Measurements from ENCODE around the gene PRKCZ. TPM values are rescaled to one million over a fixed set of nuclear protein-coding genes. Genes with fewer than 3 reads are reported as not detected.

The PRKCZ gene
- total and polyA plus RNA-seq, 9 of the 15 experiments (the other 6 are each of a cell fraction or from before 2014, with no cell fraction given): 0.07 to 3.1 (median 1.3) TPM

DNA sequence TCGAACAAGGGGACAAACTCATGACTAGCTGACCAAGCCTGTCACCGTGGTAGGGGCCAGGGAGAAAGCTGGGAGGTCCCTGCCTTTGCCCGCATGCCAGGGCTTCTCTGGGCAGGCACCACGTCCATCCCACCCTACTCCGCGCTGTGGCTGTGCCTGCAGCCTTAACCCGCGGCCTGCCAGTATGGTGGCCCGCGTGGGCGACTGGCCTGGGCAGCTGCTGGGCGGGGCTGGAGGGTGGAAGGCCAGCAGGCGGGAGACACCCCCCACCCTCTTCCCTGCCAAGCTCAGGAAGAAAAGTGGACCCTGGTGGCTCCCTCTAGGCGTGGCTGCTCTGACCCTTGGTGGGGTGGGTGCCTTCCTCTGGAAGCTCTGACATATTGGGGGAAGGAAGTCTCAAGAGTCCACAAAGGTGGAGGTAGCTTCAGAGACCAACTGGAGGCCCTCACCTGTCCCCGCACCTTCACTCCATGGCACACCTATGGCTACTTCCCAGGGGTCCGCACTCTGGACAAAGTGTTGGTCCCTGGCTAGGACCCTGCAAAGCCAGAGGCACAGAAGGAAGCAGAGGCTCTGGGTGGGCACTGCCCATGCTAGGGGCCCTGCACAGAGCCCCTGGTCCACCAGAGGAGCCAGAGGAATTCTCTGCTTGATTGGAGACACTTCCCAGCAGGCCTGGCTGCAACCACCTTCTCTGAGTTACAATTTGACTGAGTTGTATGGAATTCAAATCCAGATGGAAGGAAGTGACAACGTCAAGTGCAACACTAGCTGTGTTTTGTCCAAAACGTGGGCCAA is 174.6 kb downstream of the PRKCZ start:
- H3K4me1 ChIP-seq (replicated peaks in 1 of 2; ENCODE audit: control insufficient read depth in 2 of 2, insufficient read depth in 2 of 2, low read length in 2 of 2): peaks cover 3 to 32% of the 10 kb centered on the region in 2 experiments; a peak in 4 of 5 replicates
- no peak overlapping the region for H3K27ac ChIP-seq (ENCODE audit: extremely low read depth, low read depth, low read length)
- no peak overlapping the region for H2AFZ ChIP-seq (ENCODE audit: low read depth, low read length)
- DNase-seq (ENCODE audit: extremely low read depth in 1 of 4, low spot score in 3 of 4) (no peak), FAIRE-seq (peak; percentile 62), ATAC-seq (no peak)
- peaks cover 17% of the 10 kb centered on the region for H3K79me2 ChIP-seq (ENCODE audit: control insufficient read depth, insufficient read depth, low read length)
- no peaks in the 10 kb centered on the region for H3K27me3 ChIP-seq (ENCODE audit: control insufficient read depth in 2 of 2, insufficient read depth in 2 of 2, low read length in 2 of 2)
- CTCF ChIA-PET (ENCODE audit: low intra/inter-chr PET ratio): no interaction called here
- H3K36me3 ChIP-seq (ENCODE audit: control insufficient read depth, insufficient read depth, low read length): no peaks in the 10 kb centered on the region; the same call in 2 of the 3 replicates
- no peak overlapping the region for H3K4me3 ChIP-seq
- POLR2A ChIA-PET: interaction anchor here (0.6 to 2.1 kb wide), 4 partner anchors 10 to 1039 kb away, joined by 3 to 11 read pairs (median 5); no protein-coding TSS in a partner anchor
- H3K9me3 ChIP-seq (replicated peaks; ENCODE audit: control insufficient read depth, insufficient read depth, low read depth, low read length): no peaks in the 10 kb centered on the region
- no peaks in the 10 kb centered on the region for H3K9me1 ChIP-seq (ENCODE audit: control insufficient read depth, insufficient read depth, low read length)
- in situ Hi-C loops (cut with MboI) (no loop called here), intact Hi-C loops (cut with micrococcal nuclease) (loop anchor here (10.0 kb wide), 1 partner anchor 920 kb away; the partner anchor contains the start of genes ACAP3 and PUSL1)
- WGBS (ENCODE audit: insufficient coverage, low coverage, missing lambda C conversion rate): 52% methylated on average over 18 of the region's 18 CpGs
- no TSS peak for BruUV-seq (replicated peaks)
- H4K20me1 ChIP-seq (replicated peaks; ENCODE audit: control insufficient read depth, insufficient read depth, low read length): peaks cover 12% of the 10 kb centered on the region
- peak overlapping the region in 1 of 2 experiments; percentile 70; a peak in 1 of 4 replicates for H3K9ac ChIP-seq (ENCODE audit: insufficient read depth in 1 of 2, low read depth in 2 of 2, low read length in 2 of 2)
- no peak overlapping the region for H3K4me2 ChIP-seq (ENCODE audit: insufficient read depth, low read length)
- TF ChIP-seq NFE2L1 (tag; IDR thresholded peaks at IDR 0.05; ENCODE audit: borderline replicate concordance, low read depth) (no peak), WHSC1 (IDR thresholded peaks at IDR 0.05; ENCODE audit: low read length) (no peak), ZNF444 (CRISPR knock-in tag; IDR thresholded peaks at IDR 0.05) (no peak), GATAD2A (IDR thresholded peaks at IDR 0.05) (no peak), PHB2 (IDR thresholded peaks at IDR 0.05; ENCODE audit: low read depth) (no peak), SREBF2 (CRISPR knock-in tag; IDR thresholded peaks at IDR 0.05) (no peak), NFIC (IDR thresholded peaks at IDR 0.05) (no peak)
- TF ChIP-seq, protein P1, sequence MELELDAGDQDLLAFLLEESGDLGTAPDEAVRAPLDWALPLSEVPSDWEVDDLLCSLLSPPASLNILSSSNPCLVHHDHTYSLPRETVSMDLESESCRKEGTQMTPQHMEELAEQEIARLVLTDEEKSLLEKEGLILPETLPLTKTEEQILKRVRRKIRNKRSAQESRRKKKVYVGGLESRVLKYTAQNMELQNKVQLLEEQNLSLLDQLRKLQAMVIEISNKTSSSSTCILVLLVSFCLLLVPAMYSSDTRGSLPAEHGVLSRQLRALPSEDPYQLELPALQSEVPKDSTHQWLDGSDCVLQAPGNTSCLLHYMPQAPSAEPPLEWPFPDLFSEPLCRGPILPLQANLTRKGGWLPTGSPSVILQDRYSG (tag; conservative IDR thresholded peaks at IDR 0.05; ENCODE audit: low read depth): no peak
- TF ChIP-seq, protein P2, sequence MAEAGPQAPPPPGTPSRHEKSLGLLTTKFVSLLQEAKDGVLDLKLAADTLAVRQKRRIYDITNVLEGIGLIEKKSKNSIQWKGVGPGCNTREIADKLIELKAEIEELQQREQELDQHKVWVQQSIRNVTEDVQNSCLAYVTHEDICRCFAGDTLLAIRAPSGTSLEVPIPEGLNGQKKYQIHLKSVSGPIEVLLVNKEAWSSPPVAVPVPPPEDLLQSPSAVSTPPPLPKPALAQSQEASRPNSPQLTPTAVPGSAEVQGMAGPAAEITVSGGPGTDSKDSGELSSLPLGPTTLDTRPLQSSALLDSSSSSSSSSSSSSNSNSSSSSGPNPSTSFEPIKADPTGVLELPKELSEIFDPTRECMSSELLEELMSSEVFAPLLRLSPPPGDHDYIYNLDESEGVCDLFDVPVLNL (CRISPR knock-in tag; IDR thresholded peaks at IDR 0.05; ENCODE audit: low read depth): no peak
- TF ChIP-seq, protein P3, sequence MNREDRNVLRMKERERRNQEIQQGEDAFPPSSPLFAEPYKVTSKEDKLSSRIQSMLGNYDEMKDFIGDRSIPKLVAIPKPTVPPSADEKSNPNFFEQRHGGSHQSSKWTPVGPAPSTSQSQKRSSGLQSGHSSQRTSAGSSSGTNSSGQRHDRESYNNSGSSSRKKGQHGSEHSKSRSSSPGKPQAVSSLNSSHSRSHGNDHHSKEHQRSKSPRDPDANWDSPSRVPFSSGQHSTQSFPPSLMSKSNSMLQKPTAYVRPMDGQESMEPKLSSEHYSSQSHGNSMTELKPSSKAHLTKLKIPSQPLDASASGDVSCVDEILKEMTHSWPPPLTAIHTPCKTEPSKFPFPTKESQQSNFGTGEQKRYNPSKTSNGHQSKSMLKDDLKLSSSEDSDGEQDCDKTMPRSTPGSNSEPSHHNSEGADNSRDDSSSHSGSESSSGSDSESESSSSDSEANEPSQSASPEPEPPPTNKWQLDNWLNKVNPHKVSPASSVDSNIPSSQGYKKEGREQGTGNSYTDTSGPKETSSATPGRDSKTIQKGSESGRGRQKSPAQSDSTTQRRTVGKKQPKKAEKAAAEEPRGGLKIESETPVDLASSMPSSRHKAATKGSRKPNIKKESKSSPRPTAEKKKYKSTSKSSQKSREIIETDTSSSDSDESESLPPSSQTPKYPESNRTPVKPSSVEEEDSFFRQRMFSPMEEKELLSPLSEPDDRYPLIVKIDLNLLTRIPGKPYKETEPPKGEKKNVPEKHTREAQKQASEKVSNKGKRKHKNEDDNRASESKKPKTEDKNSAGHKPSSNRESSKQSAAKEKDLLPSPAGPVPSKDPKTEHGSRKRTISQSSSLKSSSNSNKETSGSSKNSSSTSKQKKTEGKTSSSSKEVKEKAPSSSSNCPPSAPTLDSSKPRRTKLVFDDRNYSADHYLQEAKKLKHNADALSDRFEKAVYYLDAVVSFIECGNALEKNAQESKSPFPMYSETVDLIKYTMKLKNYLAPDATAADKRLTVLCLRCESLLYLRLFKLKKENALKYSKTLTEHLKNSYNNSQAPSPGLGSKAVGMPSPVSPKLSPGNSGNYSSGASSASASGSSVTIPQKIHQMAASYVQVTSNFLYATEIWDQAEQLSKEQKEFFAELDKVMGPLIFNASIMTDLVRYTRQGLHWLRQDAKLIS (CRISPR knock-in tag; IDR thresholded peaks at IDR 0.05): no peak
